PC-9 (cell line): Measurements from ENCODE around the gene C18orf54. TPM values are rescaled to one million over a fixed set of nuclear protein-coding genes. Genes with fewer than 3 reads are reported as not detected.

Experiments used
- BruUV-seq: library from RNA; stranded (reverse); fragments of 400-500 nt; replicated peaks from 2 replicates; lab custom pipeline; 2021; lab: Mats Ljungman, UMichigan
- CTCF ChIA-PET: fragments of 300-600 bp; sonication (Branson Sonifier 250); formaldehyde crosslinking; loops from one replicate; lab custom pipeline; 2022; ENCODE audit warnings: antibody characterized with exemption; lab: Charles Lee
- POLR2A ChIA-PET: fragments of 300-600 bp; sonication (Branson Sonifier 250); formaldehyde crosslinking; loops from one replicate; lab custom pipeline; 2022; ENCODE audit warnings: antibody characterized with exemption; ENCODE audit not compliant: unreplicated experiment; lab: Charles Lee
- DNase-seq, 2 experiments: peaks; one replicate each; pipeline versions ENCODE4 v3.0.0 to v3.0.0-alpha.2; 2015 to 2022; ENCODE audit warnings: mixed read lengths in 1 of 2
- H2AFZ ChIP-seq: fragments of 200-600 bp; sonication (generic); 2 replicates; pipeline ENCODE4 v1.8.1; 2017; ENCODE audit warnings: antibody characterized with exemption
- H3F3A ChIP-seq: fragments of 200-600 bp; sonication (generic); 2 replicates; pipeline ENCODE4 v1.8.1; 2017; ENCODE audit warnings: antibody characterized with exemption, mild to moderate bottlenecking, low read depth; ENCODE audit not compliant: insufficient read depth
- H3K27ac ChIP-seq: fragments of 200-600 bp; sonication (generic); 2 replicates; pipeline ENCODE4 v1.6.1; 2016; ENCODE audit warnings: mixed run types
- H3K27me3 ChIP-seq: fragments of 200-600 bp; sonication (generic); 2 replicates; pipeline ENCODE4 v1.6.1; 2016; ENCODE audit warnings: low read depth, mixed run types; ENCODE audit not compliant: insufficient read depth
- H3K36me3 ChIP-seq: fragments of 200-600 bp; sonication (generic); 2 replicates; pipeline ENCODE4 v1.6.1; 2016; ENCODE audit warnings: low read depth, mixed run types
- H3K4me1 ChIP-seq: fragments of 200-600 bp; sonication (generic); replicated peaks from 2 replicates; pipeline ENCODE4 v1.6.1; 2016; ENCODE audit warnings: mixed run types; ENCODE audit not compliant: insufficient read depth
- H3K4me2 ChIP-seq: fragments of 200-600 bp; sonication (generic); 2 replicates; pipeline ENCODE4 v1.6.1; 2017; ENCODE audit warnings: mixed run types
- H3K4me3 ChIP-seq: fragments of 200-600 bp; sonication (generic); 2 replicates; pipeline ENCODE4 v1.6.1; 2016; ENCODE audit warnings: mixed run types
- H3K79me2 ChIP-seq: fragments of 200-600 bp; sonication (generic); 2 replicates; pipeline ENCODE4 v1.6.1; 2017; ENCODE audit warnings: low read depth, mixed run types
- H3K9me2 ChIP-seq: fragments of 200-600 bp; sonication (generic); 2 replicates; pipeline ENCODE4 v1.8.1; 2017; ENCODE audit warnings: mild to moderate bottlenecking; ENCODE audit not compliant: insufficient read depth
- H3K9me3 ChIP-seq: fragments of 200-600 bp; sonication (generic); 2 replicates; pipeline ENCODE4 v1.8.1; 2016; ENCODE audit warnings: low read depth; ENCODE audit not compliant: insufficient read depth
- H4K20me1 ChIP-seq: fragments of 200-600 bp; sonication (generic); 2 replicates; pipeline ENCODE4 v1.8.1; 2017; ENCODE audit not compliant: insufficient read depth
- EZH2 ChIP-seq: fragments of 200-600 bp; sonication (generic); IDR thresholded peaks from 2 replicates; pipeline ENCODE4 v1.8.0; 2017; ENCODE audit warnings: antibody characterized with exemption, low read depth
- intact Hi-C: fragments of 100-400 bp; cut with micrococcal nuclease; formaldehyde crosslinking; loops from one replicate; pipeline ENCODE4 v1.10.0; 2022; ENCODE audit not compliant: unreplicated experiment
- total RNA-seq: library from RNA; stranded (reverse); gene quantifications from 2 replicates; pipeline ENCODE4 v1.2.3, GENCODE V29; 2021
- TF ChIP-seq, protein P1 (sequence below): fragments of 200-600 bp; sonication (generic); conservative IDR thresholded peaks from 2 replicates; pipeline ENCODE4 v1.6.1; 2017; ENCODE audit warnings: mixed run types, antibody characterized with exemption, mild to moderate bottlenecking, moderate library complexity

Gene C18orf54
- total RNA-seq, 1 experiment from 2014 or later: 7.6 TPM

DNA sequence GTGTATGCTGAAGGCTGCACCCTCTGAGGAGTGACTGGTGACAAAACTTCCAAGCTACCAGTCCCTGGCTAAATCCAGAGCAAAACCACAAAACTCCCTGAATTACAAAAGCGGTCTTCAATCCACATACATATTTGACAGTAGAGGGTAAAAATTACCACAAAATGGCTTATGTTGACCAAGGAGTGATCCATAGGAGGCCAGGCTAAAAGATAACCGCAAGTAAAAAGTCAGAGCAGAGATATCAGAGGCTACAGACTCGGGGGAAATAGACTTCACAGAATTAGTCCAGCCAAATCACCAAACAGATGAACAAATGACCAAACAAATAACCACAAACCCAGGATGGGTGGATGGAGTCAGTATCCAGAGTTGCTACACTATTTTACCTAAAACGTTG, 19.5 kb upstream of the C18orf54 start:
- H3K27ac ChIP-seq: no peak overlapping the region
- no peak for DNase-seq
- H3K9me3 ChIP-seq: peaks cover 3% of the 10 kb centered on the region; the same call in 1 of the 2 replicates
- no peaks in the 10 kb centered on the region for H3K79me2 ChIP-seq
- H3K4me1 ChIP-seq: no peaks in the 10 kb centered on the region
- no peak overlapping the region for H3K4me3 ChIP-seq
- H2AFZ ChIP-seq: no peak overlapping the region
- CTCF ChIA-PET: no interaction called here
- POLR2A ChIA-PET: no interaction called here
- no peak for TF ChIP-seq EZH2
- TF ChIP-seq, protein P1, sequence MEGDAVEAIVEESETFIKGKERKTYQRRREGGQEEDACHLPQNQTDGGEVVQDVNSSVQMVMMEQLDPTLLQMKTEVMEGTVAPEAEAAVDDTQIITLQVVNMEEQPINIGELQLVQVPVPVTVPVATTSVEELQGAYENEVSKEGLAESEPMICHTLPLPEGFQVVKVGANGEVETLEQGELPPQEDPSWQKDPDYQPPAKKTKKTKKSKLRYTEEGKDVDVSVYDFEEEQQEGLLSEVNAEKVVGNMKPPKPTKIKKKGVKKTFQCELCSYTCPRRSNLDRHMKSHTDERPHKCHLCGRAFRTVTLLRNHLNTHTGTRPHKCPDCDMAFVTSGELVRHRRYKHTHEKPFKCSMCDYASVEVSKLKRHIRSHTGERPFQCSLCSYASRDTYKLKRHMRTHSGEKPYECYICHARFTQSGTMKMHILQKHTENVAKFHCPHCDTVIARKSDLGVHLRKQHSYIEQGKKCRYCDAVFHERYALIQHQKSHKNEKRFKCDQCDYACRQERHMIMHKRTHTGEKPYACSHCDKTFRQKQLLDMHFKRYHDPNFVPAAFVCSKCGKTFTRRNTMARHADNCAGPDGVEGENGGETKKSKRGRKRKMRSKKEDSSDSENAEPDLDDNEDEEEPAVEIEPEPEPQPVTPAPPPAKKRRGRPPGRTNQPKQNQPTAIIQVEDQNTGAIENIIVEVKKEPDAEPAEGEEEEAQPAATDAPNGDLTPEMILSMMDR: no peak
- no peaks in the 10 kb centered on the region for H3F3A ChIP-seq
- intact Hi-C loops: no loop called here
- no peak overlapping the region for H3K4me2 ChIP-seq
- H4K20me1 ChIP-seq: no peaks in the 10 kb centered on the region
- no peaks in the 10 kb centered on the region for H3K9me2 ChIP-seq
- H3K36me3 ChIP-seq: no peaks in the 10 kb centered on the region
- no peaks in the 10 kb centered on the region for H3K27me3 ChIP-seq
- no TSS peak for BruUV-seq

DNA sequence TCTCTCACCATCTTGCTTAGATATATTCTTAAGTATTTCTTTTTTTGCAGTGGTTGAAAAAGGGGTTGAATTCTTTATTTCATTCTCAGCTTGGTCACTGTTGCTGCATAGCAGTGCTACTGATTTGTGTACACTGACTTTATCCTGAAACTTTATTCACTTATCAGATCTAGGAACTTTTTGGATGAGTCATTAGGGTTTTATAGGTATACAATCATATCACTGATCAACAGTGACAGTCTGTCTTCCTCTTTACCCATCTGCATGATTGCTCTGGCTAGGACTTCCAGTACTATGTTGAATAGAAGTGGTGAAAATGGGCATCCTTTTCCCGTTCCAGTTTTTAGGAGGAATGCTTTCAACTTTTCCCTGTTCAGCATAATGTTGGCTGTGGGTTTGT, 6.5 kb upstream of the C18orf54 start:
- Histone ChIP-seq H3K9me3 (no peaks in the 10 kb centered on the region; the same call in 1 of the 2 replicates), H2AFZ (no peak overlapping the region), H3F3A (no peaks in the 10 kb centered on the region), H4K20me1 (no peaks in the 10 kb centered on the region), H3K4me3 (no peak overlapping the region), H3K9me2 (no peaks in the 10 kb centered on the region; the same call in 1 of the 2 replicates), H3K27me3 (no peaks in the 10 kb centered on the region), H3K79me2 (no peaks in the 10 kb centered on the region), H3K4me1 (no peaks in the 10 kb centered on the region), H3K36me3 (no peaks in the 10 kb centered on the region), H3K4me2 (no peak overlapping the region), H3K27ac (no peak overlapping the region)
- no peak for TF ChIP-seq EZH2
- TF ChIP-seq, protein P1: no peak
- ChIA-PET POLR2A (no interaction called here), CTCF (no interaction called here)
- DNase-seq: peak in 1 of 2 experiments; percentile 34
- BruUV-seq: no TSS peak
- intact Hi-C loops: loop anchor here (10.0 kb wide), 1 partner anchor 76 kb away; no protein-coding TSS in a partner anchor

DNA sequence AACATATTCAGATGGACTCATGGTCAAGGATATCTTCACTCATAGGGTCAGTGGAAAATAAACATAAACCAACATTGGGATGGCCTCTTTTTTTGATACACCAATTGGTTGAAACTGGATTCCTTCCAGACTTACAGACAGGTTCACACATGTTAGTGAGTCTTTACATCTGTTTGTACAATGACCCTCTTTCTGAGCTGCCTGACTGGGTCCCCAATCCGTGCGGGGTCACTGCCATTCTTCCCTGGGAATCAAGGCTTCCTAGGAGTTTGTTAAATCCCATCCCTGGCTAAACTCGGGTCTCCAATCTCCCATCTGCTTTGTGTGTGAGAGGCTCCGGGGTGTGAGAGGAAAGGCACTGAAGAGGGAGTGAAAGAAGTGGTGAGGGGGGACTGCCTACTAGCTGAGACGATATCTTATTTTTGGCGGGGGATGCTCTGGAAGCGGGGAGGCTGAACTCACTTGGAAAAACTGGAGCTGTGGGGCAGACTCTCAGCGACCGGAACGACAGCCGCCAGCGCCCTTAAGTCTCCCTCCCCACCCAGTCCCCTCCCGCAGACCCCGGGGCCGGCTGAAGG, 535 bp upstream of the C18orf54 start:
- H3K36me3 ChIP-seq: no peaks in the 10 kb centered on the region
- CTCF ChIA-PET: interaction anchor here (0.6 to 0.8 kb wide), 2 partner anchors 134 to 675 kb away, joined by 3 to 4 read pairs; no protein-coding TSS in a partner anchor
- POLR2A ChIA-PET: no interaction called here
- H3F3A ChIP-seq: no peaks in the 10 kb centered on the region
- TSS peak; percentile 28 for BruUV-seq
- peak overlapping the region; percentile 97 for H2AFZ ChIP-seq
- no peaks in the 10 kb centered on the region for H3K9me3 ChIP-seq
- intact Hi-C loops: loop anchor here (2.0 to 10.0 kb wide), 2 partner anchors 82 to 132 kb away; partner anchors contain the start of gene MBD2
- DNase-seq: no peak
- no peak overlapping the region for H3K27ac ChIP-seq
- H3K27me3 ChIP-seq: no peaks in the 10 kb centered on the region
- peaks cover 13% of the 10 kb centered on the region for H3K4me1 ChIP-seq
- peaks cover 6% of the 10 kb centered on the region; the same call in 1 of the 2 replicates for H3K79me2 ChIP-seq
- H3K9me2 ChIP-seq: no peaks in the 10 kb centered on the region
- peak overlapping the region; percentile 93 for H3K4me3 ChIP-seq
- TF ChIP-seq, protein P1: no peak
- no peak for TF ChIP-seq EZH2
- H3K4me2 ChIP-seq: peak overlapping the region; percentile 91
- H4K20me1 ChIP-seq: no peaks in the 10 kb centered on the region
